GM20431 (cell line): ENCODE measurements around the gene WDR43.

Experiments used
- in situ Hi-C: fragments of 300-500 bp; cut with MseI, MboI; formaldehyde crosslinking; loops from one replicate; pipeline ENCODE4 v1.15.0; 2020; ENCODE audit warnings: low sequenced_read_pairs; ENCODE audit not compliant: unreplicated experiment

The WDR43 gene

GRCh38 chr2:28982381-28982950, 88.0 kb downstream of the WDR43 start:
- in situ Hi-C loops, result no loop called here

- in situ Hi-C loops, result no loop called here
Observed at GRCh38 chr2:28986429-28986828, 92.0 kb downstream of the WDR43 start.

- in situ Hi-C loops, result no loop called here
Observed at GRCh38 chr2:28989973-28990372, 95.5 kb downstream of the WDR43 start.

- in situ Hi-C loops, result no loop called here
Observed at GRCh38 chr2:28990445-28990844, 96.0 kb downstream of the WDR43 start.

GRCh38 chr2:28991021-28991420, 96.6 kb downstream of the WDR43 start:
- in situ Hi-C loops, result no loop called here

GRCh38 chr2:28991460-28991859, 97.0 kb downstream of the WDR43 start:
- in situ Hi-C loops, result no loop called here

- in situ Hi-C loops, result no loop called here
Observed at GRCh38 chr2:28993206-28993960, 98.9 kb downstream of the WDR43 start.

GRCh38 chr2:28994074-28994473, 99.6 kb downstream of the WDR43 start:
- in situ Hi-C loops, result no loop called here

- in situ Hi-C loops, result no loop called here
Observed at GRCh38 chr2:28994679-28995078, 100.2 kb downstream of the WDR43 start.

- in situ Hi-C loops, result no loop called here
Observed at GRCh38 chr2:28995765-28996750, 101.6 kb downstream of the WDR43 start.

GRCh38 chr2:28997237-28997846, 102.9 kb downstream of the WDR43 start:
- in situ Hi-C loops, result no loop called here
